Lung microvascular endothelial cell (primary cell): ENCODE results near the gene GPR151. TPM values are rescaled to one million over a fixed set of nuclear protein-coding genes. Genes with fewer than 3 reads are reported as not detected.
"Not testable (repeated sequence)": the region's sequence is repeated elsewhere in the genome, so short reads cannot be mapped to it uniquely, and the experiment has no call there.

Source experiments
- DNase-seq, 2 donors: peaks; one replicate each; pipeline versions ENCODE4 v3.0.0 to v3.0.0-alpha.2; 2010; ENCODE audit warnings: low read depth in 2 of 2
- total RNA-seq: library from RNA; depleted of rRNA; stranded (reverse); fragments of >200 nt; gene quantifications from 2 replicates; pipeline ENCODE4 v1.2.1, GENCODE V29; 2014

GPR151 gene
- total RNA-seq = not detected in 2 replicates

DNA sequence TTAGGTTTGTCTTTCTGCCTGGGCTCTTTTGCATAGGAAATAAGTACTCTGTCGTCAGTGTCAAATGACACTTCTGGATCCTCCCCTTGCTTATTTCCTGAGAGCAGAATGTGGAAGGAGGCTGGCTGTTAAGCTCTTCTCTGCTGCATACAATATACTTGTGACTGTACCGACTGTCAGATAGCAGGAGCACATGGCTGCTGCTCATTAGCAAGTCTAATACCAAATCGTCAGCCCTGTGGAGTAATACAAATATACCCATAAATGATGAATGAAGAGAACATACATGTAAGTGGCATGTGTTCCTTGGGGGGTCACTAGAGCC lies at the start of gene GPR151:
TSS of gene GPR151 (minus strand) at position 40 of the 325 bp plus-strand sequence. CDS start 77 bp downstream, outside the sequence.
- peak in 1 of 2 donors; percentile 13 for DNase-seq

DNA sequence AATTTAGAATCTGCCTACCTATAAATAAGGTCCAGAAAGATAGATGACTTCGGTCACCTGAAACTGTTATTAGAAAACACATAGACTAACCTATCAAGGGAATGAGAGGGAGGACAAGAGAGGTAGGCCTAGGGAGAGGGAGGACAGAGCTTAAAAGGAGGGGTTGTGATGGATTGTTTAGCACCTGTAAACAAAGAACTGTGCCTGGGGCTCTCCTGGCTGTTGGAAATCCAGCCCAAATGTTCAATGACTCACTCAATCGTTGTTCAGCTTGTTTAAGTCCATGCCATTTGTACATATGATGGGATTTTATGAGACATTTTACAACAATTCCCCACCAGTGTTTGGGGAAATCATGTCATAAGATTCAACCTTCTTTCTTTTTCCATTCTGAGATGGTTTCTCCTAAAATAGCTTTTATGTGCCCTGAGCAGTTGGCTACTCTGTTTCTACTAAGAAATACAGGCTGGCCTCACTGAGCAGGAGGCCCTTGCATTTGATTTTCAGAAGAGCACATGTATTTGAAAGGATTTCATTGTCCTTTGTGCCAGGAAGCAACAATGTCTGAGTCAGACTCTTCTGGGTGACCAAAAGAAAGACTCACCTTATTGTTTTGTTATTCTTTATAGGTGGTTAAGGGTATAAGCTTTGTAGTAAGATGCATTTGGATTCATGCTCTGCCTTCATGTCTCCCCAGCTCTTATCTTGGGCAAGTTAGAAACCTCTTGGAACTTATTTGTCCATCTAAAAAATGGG lies 48.2 kb upstream of the GPR151 start:
- no peak for DNase-seq

DNA sequence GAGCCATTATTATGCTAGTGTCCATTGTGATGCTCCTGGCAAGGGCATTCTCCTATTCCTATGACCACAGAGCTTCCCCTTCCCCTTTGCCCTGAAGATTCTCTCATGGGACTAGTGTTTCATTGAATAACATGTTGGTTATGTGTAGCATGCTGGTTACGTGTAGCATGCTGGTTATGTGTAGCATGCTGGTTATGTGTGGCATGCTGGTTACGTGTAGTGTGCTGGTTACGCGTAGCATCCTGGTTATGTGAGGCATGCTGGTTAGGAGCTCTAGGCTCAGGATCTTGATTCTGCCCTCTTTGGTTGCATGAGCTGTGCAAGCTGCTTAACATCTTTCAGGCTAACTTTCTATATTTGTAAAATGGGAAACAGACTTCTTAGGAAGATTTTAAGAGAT lies 46.5 kb upstream of the GPR151 start:
- no peak for DNase-seq

DNA sequence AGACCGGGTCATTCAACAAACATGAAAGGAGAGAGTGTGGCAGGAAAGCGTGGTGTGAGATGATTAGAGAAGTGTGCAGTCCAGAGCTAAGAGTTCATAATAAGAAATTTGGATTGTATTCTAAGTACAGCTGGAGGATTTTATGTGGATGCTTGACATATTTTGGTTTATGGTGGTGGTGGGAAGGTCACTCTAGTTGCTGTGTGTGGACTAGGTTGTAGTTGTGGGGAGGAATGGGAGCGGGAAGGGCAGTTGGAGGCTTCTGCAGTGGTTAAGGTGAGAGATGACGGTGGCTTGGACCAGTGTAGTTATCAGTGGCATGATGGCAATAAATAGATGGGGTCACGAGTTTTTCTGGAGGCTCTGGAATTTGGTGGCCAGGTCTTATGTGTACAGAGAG lies 45.7 kb upstream of the GPR151 start:
- DNase-seq = no peak

DNA sequence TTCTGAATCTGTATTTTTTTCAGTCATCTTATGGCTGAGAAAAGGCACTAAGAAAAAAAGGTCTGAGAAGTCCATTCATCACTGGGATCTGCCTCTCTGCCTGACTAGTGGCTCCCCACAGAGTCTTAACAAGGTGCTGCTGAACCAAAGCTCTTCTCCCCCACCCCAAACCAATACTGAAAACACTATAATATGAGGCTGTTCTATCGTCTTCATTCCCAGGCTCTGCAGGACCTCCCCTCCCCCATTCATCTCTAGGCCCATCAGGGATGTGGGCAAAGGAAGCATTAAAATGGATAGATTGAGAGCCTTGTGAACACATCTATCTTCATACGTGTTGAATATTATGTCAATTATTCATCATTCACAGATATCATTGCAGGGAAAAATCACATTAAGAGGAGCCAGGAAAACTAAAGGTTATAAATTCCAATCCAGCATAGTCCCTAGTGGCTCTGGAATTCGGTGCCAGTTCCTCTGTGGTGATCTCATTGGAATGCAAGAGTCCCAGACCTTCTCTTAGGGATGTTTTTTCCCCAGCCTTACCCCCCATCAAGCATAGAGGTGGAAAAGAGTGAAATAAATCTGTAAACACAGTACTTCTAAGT lies 44.3 kb upstream of the GPR151 start:
- DNase-seq = no peak

DNA sequence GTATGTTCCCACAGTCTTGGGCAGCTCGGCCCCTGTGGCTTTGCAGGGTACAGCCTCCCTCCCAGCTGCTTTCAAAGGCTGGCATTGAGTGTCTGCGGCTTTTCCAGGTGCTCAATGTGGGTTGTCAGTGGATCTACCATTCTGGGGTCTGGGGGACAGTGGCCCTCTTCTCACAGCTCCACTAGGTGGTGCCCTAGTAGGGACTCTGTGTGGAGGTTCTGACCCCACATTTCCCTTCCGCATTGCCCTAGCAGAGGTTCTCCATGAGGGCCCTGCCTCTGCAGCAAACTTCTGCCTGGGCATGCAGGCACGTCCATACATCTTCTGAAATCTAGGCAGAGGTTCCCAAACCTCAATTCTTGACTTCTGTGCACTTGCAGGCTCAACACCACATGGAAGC lies 40.9 kb upstream of the GPR151 start:
- not testable (repeated sequence) for DNase-seq

DNA sequence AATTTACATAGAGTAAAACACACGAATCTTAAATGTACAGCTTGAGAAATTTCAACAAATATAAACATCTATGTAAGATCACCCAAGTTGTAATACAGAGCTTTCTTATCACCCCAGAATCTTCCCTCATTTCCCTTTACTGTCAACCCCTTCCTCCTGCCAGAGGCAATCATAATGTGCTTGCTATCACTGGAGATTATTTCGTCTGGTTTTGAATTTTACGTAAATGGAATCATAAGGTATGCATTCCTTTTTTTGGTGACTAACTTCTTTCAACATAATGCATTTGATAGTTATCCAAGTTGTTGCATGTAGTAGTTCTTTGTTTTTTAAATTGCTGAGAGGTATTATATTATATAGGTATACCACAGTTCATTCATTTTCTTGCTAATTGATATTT lies 37.5 kb upstream of the GPR151 start:
- no peak for DNase-seq

DNA sequence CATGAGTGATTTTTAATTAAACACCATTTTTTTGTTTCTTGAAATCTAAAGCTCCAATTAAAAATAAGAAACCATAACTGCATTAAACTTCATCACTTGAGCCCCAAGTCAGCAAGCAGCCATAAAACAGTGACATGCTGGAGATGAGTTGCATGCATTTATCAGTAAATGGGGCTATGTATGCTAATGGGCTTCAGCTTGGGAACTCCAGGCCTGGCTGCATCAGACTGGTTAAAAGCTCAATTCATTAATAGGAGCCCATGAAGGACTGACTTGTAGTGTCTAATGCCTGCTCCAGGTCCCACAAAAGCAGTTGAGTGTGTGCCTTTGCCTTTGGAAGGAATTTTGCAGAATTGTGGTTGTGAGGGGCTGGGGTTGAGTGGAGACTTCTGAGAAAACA lies 33.6 kb upstream of the GPR151 start:
- no peak for DNase-seq

DNA sequence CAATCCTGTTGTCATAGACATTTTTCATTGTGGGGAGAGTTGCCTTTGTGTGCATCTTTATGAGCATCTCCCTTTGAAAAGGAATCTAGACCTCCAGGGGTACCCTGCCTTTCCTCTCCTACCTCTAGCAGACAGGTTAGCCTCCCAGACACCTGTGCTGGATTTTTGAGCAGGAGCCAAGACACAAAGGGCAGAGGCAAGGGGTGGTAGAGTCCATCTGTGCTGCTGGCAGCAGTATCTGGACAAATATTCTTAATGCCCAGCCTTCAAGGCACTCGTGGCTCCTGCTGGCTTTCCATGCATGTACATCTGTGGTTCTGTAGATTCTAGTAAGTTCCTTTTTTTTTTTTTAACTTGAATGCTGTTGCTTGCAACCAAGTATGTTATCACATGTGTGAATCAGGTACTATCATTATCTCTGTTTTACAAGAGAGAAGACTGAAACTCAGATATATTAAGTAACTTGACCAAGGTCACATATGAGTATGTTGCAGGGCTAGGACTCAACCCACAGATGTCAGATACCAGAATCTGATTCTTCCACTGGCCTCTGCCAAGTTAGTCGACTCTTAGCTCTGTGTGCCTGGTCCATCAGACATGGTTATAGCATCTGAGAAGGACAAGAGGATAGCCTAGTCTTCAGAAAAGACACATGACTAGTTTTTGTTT lies 32.9 kb upstream of the GPR151 start:
- DNase-seq = no peak

DNA sequence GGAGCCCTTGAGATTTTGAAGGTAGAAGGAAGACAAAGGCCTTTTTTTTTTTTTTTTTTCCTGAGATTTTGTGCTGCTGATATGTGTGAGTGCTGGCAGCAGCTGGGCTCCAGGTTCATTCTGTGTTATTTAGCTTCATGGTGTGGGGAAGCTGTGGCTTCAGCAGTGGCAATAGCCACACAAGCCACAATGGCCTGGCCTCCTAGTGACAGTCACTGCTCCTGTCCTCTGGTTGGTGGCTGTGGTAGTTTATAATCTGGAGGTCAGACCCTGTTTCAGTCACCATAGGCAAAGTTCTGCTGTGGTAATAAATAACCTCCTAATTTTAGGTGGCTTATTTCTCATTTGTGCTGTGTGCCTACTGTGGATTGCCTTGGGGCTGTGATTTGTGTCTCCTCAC lies 28.2 kb upstream of the GPR151 start:
- DNase-seq = no peak

DNA sequence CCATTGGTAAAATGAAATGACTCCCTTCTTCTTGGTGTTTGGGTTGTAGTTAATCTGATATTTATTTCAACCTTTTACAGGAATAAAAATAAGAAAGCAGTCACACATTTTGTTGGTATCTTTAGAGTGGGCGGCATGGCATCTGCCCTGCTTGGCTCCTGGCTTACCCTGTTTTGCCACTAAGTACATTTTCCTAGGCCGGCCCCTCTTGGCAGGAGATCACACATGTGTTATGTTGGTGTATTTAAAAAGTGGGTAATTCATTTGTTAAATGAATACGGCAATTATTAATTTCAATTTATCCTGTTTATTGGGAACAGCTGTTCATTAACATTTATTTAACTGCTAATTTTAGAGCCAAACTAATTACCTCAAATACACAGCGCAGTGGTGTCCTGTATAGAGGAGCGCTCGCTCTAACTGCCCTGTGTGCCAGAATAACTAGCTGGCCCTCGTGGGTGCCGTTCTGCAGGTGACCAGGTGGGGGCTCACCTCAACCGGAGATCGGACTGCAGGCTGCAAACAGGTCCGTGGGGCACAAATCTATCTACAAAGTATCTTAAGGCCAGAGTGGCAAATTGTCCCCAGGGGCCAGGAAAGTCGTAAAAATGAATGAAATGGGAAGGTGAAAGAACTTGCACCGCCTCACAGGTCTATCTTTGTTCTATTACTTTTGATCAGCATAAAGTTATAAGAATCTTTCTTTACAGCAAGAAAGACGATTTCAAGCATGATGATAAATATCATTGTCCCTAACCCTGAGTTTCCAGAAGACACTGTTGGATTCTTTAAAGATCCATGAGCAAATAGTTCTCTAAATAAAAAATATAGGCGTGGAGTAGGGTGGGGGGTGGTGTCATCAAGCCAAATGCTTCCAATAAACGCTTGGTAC lies 26.2 kb upstream of the GPR151 start:
- DNase-seq = peak; percentile 68 to 82

DNA sequence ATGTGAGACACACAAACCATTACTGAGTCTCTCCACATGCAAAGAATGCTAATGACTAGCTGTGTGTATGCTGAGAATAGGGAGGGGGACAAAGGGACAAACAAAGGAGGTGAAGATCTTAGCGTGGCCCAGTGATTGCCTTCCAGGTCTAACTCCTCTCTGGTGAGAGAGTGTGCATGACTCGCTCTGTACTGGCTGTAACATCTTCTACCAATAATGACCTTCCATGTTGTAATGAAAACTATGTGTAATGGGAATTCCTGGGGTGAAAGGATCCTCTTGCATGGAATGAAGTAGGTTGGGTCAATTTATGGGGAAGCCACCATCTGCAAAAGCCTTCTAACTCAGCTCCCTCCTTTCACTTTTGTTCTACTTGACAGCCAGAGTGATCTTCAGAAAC lies 24.4 kb upstream of the GPR151 start:
- no peak for DNase-seq

DNA sequence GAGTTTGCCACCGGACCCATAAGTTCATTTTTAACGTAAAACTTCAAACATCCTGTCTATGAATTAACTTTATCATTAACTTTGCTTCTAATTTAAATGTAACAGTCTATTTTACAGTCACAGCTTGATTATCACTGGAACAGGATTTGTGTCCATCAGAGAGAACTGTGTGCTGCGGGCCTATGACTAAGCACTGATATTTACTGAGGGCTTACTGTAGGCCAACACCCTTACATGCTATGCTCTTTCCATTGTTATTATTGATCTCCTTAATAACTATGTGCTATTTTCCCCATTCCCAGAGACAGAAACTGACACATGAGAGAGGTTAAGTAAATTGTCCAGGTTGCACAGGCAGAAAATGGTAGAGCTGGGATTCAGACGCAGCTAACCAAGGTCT lies 24.0 kb upstream of the GPR151 start:
- DNase-seq = no peak

DNA sequence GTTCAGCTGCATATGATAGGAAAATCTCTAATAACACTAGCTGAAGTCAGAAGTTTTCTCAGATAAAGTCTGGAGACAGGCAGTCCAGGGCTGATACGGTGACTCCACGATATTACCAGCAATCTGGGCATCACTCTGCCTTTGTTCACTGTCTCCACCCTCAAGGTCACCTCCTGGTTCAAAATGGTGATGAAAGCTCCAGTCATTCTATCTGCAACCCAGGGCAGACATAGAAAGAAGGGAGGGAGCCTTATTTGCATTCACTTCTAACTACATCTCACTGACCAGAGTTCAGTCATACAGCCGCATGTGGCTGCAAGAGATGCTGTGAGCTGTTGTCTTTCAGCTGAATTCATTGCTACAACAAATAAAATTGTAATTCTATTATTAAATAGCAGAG lies 22.4 kb upstream of the GPR151 start:
- no peak for DNase-seq

DNA sequence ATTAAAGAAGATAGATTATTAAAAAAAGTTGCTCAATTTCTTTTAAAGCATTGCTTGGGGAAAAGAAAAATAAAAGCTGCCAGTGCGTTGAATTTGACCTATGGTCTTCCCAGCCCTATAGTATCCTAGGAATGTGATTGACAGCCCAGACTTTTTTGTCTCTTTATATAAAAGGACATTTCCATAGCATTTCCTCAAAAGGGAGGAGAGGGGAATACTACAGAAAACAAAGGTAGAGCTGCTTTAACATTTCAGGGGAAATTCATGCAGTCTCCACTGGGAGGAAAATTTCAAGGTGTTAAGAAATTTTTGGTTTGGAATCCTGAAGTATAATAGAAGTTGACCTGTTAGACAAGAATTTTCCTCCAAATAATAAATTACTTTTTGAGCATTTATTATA lies 17.9 kb upstream of the GPR151 start:
- no peak for DNase-seq

DNA sequence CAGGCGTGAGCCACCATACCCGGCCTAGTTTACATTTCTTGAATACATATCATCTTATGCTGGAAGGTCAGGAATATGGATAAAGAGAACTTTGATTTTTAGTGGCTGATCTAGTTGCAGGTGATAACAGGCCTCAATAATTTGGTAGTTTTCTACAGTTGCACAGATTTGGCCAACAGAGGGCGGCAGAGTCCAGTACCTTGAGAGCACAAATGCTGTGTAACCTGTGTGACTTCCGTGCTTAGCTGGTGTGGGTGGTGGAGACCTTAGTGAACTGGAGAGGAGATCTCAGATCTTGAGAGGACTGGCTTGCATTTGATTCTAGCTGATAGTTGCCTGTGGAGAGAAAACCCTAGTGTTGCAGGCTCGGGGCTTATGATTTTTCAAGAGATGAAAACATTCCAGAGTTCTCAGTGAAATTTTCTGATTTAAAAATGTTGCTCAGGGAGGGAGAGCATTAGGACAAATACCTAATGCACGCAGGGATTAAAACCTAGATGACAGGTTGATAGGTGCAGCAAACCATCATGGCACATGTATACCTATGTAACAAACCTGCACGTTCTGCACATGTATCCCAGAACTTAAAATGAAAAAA lies 17.4 kb upstream of the GPR151 start:
- DNase-seq = peak; percentile 56 to 74

DNA sequence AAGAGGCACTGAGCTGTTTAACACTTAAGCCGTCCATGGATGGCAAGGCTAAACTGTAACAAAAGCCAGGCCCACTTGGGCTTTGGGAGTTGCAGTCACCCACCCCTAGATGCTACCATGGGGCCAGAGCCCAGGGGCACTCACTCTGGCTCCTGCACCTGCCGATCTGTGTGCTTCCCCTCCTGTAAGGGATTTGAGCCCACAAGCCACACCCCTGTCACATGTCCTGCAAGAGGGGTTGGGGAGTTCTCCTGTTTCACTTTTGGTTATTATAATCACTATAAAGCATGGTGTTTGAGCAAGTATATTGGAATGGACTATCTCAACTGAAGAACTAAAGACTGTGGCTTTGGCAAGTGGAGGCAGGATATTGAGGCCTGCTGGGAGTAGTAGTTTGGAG lies 14.0 kb upstream of the GPR151 start:
- DNase-seq = no peak

DNA sequence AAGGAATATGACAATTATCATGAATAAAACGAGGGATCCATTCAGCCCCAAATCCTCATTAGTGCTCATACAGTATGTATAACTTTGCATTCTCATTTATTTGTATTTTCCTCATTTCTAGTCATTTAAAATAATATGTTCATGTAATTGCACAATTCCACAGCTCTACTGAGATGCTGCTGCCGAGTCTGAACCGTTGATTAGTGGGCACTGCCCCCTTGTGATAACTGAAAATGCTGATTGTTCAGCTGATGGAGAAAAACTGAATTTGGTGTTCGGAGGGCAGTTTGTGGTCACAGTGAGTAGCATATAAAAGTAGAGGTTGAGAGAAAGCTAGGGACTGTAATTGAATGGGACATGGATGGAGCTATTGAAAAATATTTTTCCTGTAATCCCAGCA lies 12.2 kb upstream of the GPR151 start:
- DNase-seq = peak in 1 of 2 donors; percentile 77

DNA sequence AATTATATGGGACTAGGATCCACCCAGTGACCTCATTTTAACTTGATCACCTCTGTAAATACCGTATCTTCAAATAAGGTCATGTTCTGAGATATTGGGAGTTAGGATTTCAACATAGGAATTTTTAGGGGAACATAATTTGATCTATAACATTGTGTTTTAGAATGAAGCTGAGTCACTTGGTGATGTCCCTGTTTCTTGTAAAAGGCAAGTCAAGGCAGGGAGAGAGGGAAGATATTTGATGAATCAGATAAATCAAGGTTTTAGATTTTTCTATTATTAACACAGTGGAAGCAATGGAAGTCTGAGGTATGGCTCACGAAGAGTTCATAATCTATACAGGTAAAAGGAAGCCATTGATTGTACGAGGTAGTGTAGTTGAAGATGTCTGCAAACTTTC lies 11.8 kb upstream of the GPR151 start:
- DNase-seq = no peak

DNA sequence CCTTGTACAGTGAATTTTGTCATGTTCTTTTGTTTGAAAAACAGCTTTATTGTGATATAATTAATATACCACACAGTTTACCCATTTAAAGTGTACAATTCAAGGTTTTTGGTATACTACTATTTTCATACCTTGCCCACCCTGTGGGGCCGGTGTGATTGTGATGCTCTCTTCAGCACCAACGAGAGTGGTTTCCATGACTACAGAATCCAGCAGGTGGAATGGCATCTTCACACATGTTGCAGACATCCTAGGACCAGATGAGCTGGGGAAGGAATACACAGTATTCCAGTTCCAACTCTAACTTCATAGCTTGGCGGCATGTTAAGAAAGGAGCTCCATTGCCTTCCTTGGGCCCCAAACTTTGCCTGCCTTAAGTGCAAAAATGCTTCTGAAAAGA lies 7.7 kb upstream of the GPR151 start:
- DNase-seq = no peak

DNA sequence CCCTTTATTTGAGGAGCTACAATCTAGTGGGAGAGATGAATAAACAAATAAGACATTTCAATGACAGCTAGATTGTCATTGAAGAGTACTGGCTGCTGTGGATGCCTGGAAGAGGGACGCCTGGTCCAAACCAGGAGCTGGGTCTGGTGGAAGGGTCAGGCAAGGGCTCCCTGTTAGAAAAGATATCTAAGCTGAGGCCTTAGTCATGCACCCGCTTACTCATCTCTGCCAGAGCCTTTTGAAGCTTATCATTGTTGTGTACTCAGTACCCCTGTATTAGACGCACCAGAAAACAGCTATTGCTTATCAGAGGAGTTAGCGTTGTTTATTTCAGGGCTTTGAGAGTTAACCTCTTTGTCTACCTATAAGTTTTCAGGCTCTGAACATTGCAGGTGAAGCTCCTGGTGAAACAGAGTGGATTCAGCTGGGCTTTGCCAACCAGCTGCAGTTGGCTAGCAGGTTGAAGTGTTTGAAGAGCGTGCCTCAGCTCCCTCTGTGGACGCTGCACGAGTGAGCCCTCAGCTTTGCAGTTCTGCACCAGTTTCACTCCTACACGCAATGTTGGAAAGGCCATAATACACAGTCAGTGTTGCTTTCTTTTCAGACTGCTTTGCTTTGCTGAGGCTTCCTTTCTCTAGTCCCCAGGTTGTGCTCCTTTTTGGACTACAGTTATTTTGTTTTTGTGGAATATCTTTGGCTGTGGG lies 5.6 kb upstream of the GPR151 start:
- DNase-seq = no peak
